HEK293 (cell line): ENCODE measurements around the gene NLGN1.

Experiments used
- CTCF ChIA-PET: fragments of 350-600 bp; formaldehyde crosslinking; extraction: SDS; loops from one replicate; lab custom pipeline; 2021; ENCODE audit warnings: antibody characterized with exemption; lab: Yijun Ruan, JAX
- POLR2A ChIA-PET: fragments of 300-600 bp; formaldehyde crosslinking; extraction: SDS; loops from one replicate; lab custom pipeline; 2020; ENCODE audit warnings: antibody characterized with exemption, inconsistent platforms; lab: Yijun Ruan, JAX
- H3K27ac ChIP-seq: fragments of 200-500 bp; sonication (Bioruptor generic); 2 replicates; pipeline ENCODE4 v1.5.1; 2014; ENCODE audit warnings: low read depth, low read length, control low read depth, inconsistent platforms; ENCODE audit errors: extremely low read depth
- H3K36me3 ChIP-seq, 2 experiments: fragments of 200-500 bp in 1 of 2; sonication (Bioruptor generic) in 1 of 2; 1 replicate in 1 of 2; 2 replicates in 1 of 2; pipeline ENCODE4 v1.5.1; 2014 to 2017; ENCODE audit warnings: inconsistent platforms in 2 of 2, low read length in 2 of 2; ENCODE audit not compliant: control insufficient read depth in 2 of 2, insufficient read depth in 1 of 2
- H3K4me1 ChIP-seq: fragments of 200-500 bp; sonication (Bioruptor generic); 2 replicates; pipeline ENCODE4 v1.5.1; 2014; ENCODE audit warnings: mild to moderate bottlenecking, low read length, inconsistent platforms; ENCODE audit not compliant: control insufficient read depth, insufficient read depth
- H3K4me3 ChIP-seq: 2 replicates; pipeline ENCODE4 v1.5.1; 2011; ENCODE audit warnings: low read depth, mild to moderate bottlenecking, control low read depth, low read length, moderate library complexity
- H3K9me3 ChIP-seq: fragments of 200-500 bp; sonication (Bioruptor generic); 2 replicates; pipeline ENCODE4 v1.5.1; 2014; ENCODE audit warnings: low read depth, low read length, inconsistent platforms; ENCODE audit not compliant: control insufficient read depth, insufficient read depth
- BCL11B ChIP-seq: fragments of 450-650 bp; formaldehyde crosslinking; IDR thresholded peaks from 2 replicates; pipeline ENCODE4 v1.5.1; 2016; ENCODE audit warnings: low read depth, missing biosample characterization, missing genetic modification characterization
- HOXC10 ChIP-seq: sonication (generic); formaldehyde crosslinking; IDR thresholded peaks from 2 replicates; pipeline ENCODE4 v1.8.1; 2023; ENCODE audit warnings: mild to moderate bottlenecking, missing genetic modification reagents
- KLF1 ChIP-seq: fragments of 450-650 bp; formaldehyde crosslinking; IDR thresholded peaks from 2 replicates; pipeline ENCODE4 v1.5.1; 2016; ENCODE audit warnings: missing biosample characterization, missing genetic modification characterization
- REPIN1 ChIP-seq: fragments of 450-650 bp; formaldehyde crosslinking; IDR thresholded peaks from 2 replicates; pipeline ENCODE4 v1.5.1; 2017; ENCODE audit warnings: missing biosample characterization, missing genetic modification characterization, low read depth
- SCRT1 ChIP-seq: fragments of 450-650 bp; formaldehyde crosslinking; IDR thresholded peaks from 2 replicates; pipeline ENCODE4 v1.5.1; 2016; ENCODE audit warnings: missing biosample characterization, missing genetic modification characterization, borderline replicate concordance
- SP2 ChIP-seq: fragments of 450-650 bp; formaldehyde crosslinking; IDR thresholded peaks from 2 replicates; pipeline ENCODE4 v1.5.1; 2016; ENCODE audit warnings: missing biosample characterization, missing genetic modification characterization
- ZBTB8A ChIP-seq: fragments of 450-650 bp; formaldehyde crosslinking; IDR thresholded peaks from 2 replicates; pipeline ENCODE4 v1.5.1; 2016; ENCODE audit warnings: missing biosample characterization, missing genetic modification characterization
- ZFP41 ChIP-seq: fragments of 450-650 bp; formaldehyde crosslinking; IDR thresholded peaks from 2 replicates; pipeline ENCODE4 v1.5.1; 2016; ENCODE audit warnings: missing biosample characterization, missing genetic modification characterization, borderline replicate concordance
- ZNF155 ChIP-seq: fragments of 450-650 bp; formaldehyde crosslinking; IDR thresholded peaks from 2 replicates; pipeline ENCODE4 v1.5.1; 2016; ENCODE audit warnings: missing biosample characterization, missing genetic modification characterization
- ZNF184 ChIP-seq: fragments of 450-650 bp; IDR thresholded peaks from 2 replicates; pipeline ENCODE4 v1.5.1; 2018; ENCODE audit warnings: missing biosample characterization, mild to moderate bottlenecking, missing genetic modification characterization
- ZNF19 ChIP-seq: fragments of 450-650 bp; formaldehyde crosslinking; IDR thresholded peaks from 2 replicates; pipeline ENCODE4; 2016; ENCODE audit warnings: missing biosample characterization, missing genetic modification characterization, low read depth
- ZNF202 ChIP-seq: fragments of 450-650 bp; formaldehyde crosslinking; IDR thresholded peaks from 2 replicates; pipeline ENCODE4 v1.5.1; 2016; ENCODE audit warnings: missing biosample characterization, missing genetic modification characterization, borderline replicate concordance
- ZNF221 ChIP-seq: fragments of 450-650 bp; formaldehyde crosslinking; IDR thresholded peaks from 2 replicates; pipeline ENCODE4 v1.5.1; 2017; ENCODE audit warnings: missing biosample characterization, missing genetic modification characterization, borderline replicate concordance
- ZNF510 ChIP-seq: fragments of 450-650 bp; formaldehyde crosslinking; IDR thresholded peaks from 2 replicates; pipeline ENCODE4 v1.5.1; 2018; ENCODE audit warnings: mild to moderate bottlenecking, missing genetic modification characterization, missing biosample characterization; ENCODE audit not compliant: insufficient replicate concordance
- ZNF623 ChIP-seq: fragments of 450-650 bp; formaldehyde crosslinking; IDR thresholded peaks from 2 replicates; pipeline ENCODE4 v1.5.1; 2016; ENCODE audit warnings: missing biosample characterization, missing genetic modification characterization
- ZNF626 ChIP-seq: fragments of 450-650 bp; sonication (Bioruptor Pico); formaldehyde crosslinking; IDR thresholded peaks from 2 replicates; pipeline ENCODE4 v1.5.1; 2018; ENCODE audit warnings: missing biosample characterization, missing genetic modification characterization, inconsistent platforms
- ZNF654 ChIP-seq: fragments of 450-650 bp; formaldehyde crosslinking; IDR thresholded peaks from 2 replicates; pipeline ENCODE4 v1.5.1; 2016; ENCODE audit warnings: low read depth, missing biosample characterization, missing genetic modification characterization
- ZNF664 ChIP-seq: fragments of 450-650 bp; formaldehyde crosslinking; IDR thresholded peaks from 2 replicates; pipeline ENCODE4 v1.5.1; 2016; ENCODE audit warnings: missing biosample characterization, missing genetic modification characterization
- ZNF76 ChIP-seq: fragments of 450-650 bp; formaldehyde crosslinking; IDR thresholded peaks from 2 replicates; pipeline ENCODE4; 2016; ENCODE audit warnings: low read depth, missing biosample characterization, missing genetic modification characterization, borderline replicate concordance
- ZNF777 ChIP-seq: fragments of 450-650 bp; formaldehyde crosslinking; IDR thresholded peaks from 2 replicates; pipeline ENCODE4 v1.5.1; 2017; ENCODE audit warnings: missing biosample characterization, missing genetic modification characterization, borderline replicate concordance
- TF ChIP-seq, protein P1 (sequence below): fragments of 450-650 bp; formaldehyde crosslinking; IDR thresholded peaks from 2 replicates; pipeline ENCODE4 v1.5.1; 2016; ENCODE audit warnings: missing biosample characterization, missing genetic modification characterization
- TF ChIP-seq, protein P2 (sequence below): fragments of 450-650 bp; formaldehyde crosslinking; IDR thresholded peaks from 2 replicates; pipeline ENCODE4 v1.5.1; 2017; ENCODE audit warnings: missing biosample characterization, mild to moderate bottlenecking, missing genetic modification characterization, moderate library complexity

The NLGN1 gene

GRCh38 chr3:173913974-173914421 lies 516.5 kb downstream of the NLGN1 start:
- no peaks in the 10 kb centered on the region for H3K36me3 ChIP-seq
- H3K27ac ChIP-seq, result no peak overlapping the region
- H3K9me3 ChIP-seq, result no peaks in the 10 kb centered on the region
- H3K4me1 ChIP-seq, result no peaks in the 10 kb centered on the region
- POLR2A ChIA-PET, result no interaction called here
- no peak for TF ChIP-seq HOXC10 (CRISPR knock-in tag)
- no peak for TF ChIP-seq ZNF184 (tag by site-specific recombination)
- TF ChIP-seq ZNF654 (tag by site-specific recombination), result no peak
- no peak for TF ChIP-seq ZNF155 (tag by site-specific recombination)
- no peak for TF ChIP-seq ZNF221 (tag by site-specific recombination)
- TF ChIP-seq KLF1 (tag by site-specific recombination), result no peak
- no peak for TF ChIP-seq SCRT1 (tag by site-specific recombination)
- no peak for TF ChIP-seq ZNF510 (tag by site-specific recombination)
- CTCF ChIA-PET, result no interaction called here
- H3K4me3 ChIP-seq, result no peak overlapping the region

DNA sequence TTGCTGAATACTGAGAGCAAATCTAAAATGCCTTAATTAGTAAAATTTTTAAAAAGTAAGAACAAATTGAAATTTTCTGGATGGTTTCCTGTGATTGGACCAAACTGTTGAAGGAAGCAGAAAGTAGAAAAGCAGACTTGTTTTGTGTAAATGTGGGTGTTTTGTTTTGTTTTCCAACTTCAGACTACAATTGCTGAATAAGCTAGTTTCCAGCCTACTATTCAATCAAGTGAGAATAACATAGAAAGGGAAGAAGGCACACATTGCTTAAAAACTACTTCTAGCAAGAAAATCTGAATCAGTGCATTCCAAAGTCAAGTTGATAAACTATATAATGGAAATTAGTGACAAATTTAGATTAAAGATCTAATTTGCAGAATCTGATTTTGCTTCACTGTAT lies 519.3 kb downstream of the NLGN1 start:
- H3K27ac ChIP-seq, result no peak overlapping the region
- TF ChIP-seq REPIN1 (tag by site-specific recombination), result no peak
- no peak for TF ChIP-seq ZNF76 (tag by site-specific recombination)
- no peak for TF ChIP-seq ZFP41 (tag by site-specific recombination)
- no peak for TF ChIP-seq ZNF19 (tag by site-specific recombination)
- TF ChIP-seq ZNF626 (tag by site-specific recombination), result no peak
- TF ChIP-seq, protein P1, sequence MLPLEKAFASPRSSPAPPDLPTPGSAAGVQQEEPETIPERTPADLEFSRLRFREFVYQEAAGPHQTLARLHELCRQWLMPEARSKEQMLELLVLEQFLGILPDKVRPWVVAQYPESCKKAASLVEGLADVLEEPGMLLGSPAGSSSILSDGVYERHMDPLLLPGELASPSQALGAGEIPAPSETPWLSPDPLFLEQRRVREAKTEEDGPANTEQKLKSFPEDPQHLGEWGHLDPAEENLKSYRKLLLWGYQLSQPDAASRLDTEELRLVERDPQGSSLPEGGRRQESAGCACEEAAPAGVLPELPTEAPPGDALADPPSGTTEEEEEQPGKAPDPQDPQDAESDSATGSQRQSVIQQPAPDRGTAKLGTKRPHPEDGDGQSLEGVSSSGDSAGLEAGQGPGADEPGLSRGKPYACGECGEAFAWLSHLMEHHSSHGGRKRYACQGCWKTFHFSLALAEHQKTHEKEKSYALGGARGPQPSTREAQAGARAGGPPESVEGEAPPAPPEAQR (tag by site-specific recombination), result no peak
- TF ChIP-seq ZNF623, result no peak
- no peak for TF ChIP-seq SP2
- no peaks in the 10 kb centered on the region for H3K36me3 ChIP-seq
- no peaks in the 10 kb centered on the region for H3K4me1 ChIP-seq
- POLR2A ChIA-PET, result no interaction called here
- CTCF ChIA-PET, result no interaction called here
- H3K4me3 ChIP-seq, result no peak overlapping the region
- H3K9me3 ChIP-seq, result no peaks in the 10 kb centered on the region

- no peak for TF ChIP-seq ZNF202 (tag by site-specific recombination)
- TF ChIP-seq, all 188 proteins: peak for 0
- no peaks in the 10 kb centered on the region for H3K9me3 ChIP-seq
- H3K36me3 ChIP-seq, result no peaks in the 10 kb centered on the region
- ChIA-PET CTCF (interaction anchor here (0.8 kb wide), 1 partner anchor 13 kb away, joined by 3 read pairs; no protein-coding TSS in a partner anchor), POLR2A (no interaction called here)
- H3K4me3 ChIP-seq, result no peak overlapping the region
- H3K4me1 ChIP-seq, result no peaks in the 10 kb centered on the region
- no peak overlapping the region for H3K27ac ChIP-seq
Measured at GRCh38 chr3:173920386-173920785, 522.8 kb downstream of the NLGN1 start.

GRCh38 chr3:173921732-173922131 lies 524.2 kb downstream of the NLGN1 start:
- Histone ChIP-seq H3K4me1 (no peaks in the 10 kb centered on the region), H3K4me3 (no peak overlapping the region), H3K36me3 (no peaks in the 10 kb centered on the region), H3K9me3 (no peaks in the 10 kb centered on the region), H3K27ac (no peak overlapping the region)
- POLR2A ChIA-PET, result no interaction called here
- CTCF ChIA-PET, result no interaction called here
- TF ChIP-seq HOXC10 (CRISPR knock-in tag) (no peak), ZNF777 (tag by site-specific recombination) (no peak), ZBTB8A (tag by site-specific recombination) (no peak), ZNF664 (tag by site-specific recombination) (no peak), BCL11B (tag by site-specific recombination) (no peak)
- TF ChIP-seq, protein P2, sequence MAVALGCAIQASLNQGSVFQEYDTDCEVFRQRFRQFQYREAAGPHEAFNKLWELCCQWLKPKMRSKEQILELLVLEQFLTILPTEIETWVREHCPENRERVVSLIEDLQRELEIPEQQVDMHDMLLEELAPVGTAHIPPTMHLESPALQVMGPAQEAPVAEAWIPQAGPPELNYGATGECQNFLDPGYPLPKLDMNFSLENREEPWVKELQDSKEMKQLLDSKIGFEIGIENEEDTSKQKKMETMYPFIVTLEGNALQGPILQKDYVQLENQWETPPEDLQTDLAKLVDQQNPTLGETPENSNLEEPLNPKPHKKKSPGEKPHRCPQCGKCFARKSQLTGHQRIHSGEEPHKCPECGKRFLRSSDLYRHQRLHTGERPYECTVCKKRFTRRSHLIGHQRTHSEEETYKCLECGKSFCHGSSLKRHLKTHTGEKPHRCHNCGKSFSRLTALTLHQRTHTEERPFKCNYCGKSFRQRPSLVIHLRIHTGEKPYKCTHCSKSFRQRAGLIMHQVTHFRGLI (tag by site-specific recombination), result no peak
